Mesodermal cell (in vitro differentiated cells): ENCODE data around the gene GRIA4.

ENCODE experiments used
- H3K27ac ChIP-seq: 2 replicates; pipeline ENCODE4 v1.7.0; 2013; ENCODE audit warnings: mild to moderate bottlenecking, low read depth, low read length, moderate library complexity; ENCODE audit not compliant: severe bottlenecking
- H3K36me3 ChIP-seq: 2 replicates; pipeline ENCODE4 v1.7.1; 2013; ENCODE audit warnings: mild to moderate bottlenecking, low read length, moderate library complexity; ENCODE audit not compliant: control insufficient read depth, insufficient read depth
- H3K4me1 ChIP-seq: one replicate; pipeline ENCODE4 v1.7.1; 2013; ENCODE audit warnings: mild to moderate bottlenecking, low read length; ENCODE audit not compliant: insufficient read depth, control insufficient read depth, poor library complexity, severe bottlenecking
- H3K4me3 ChIP-seq: 2 replicates; pipeline ENCODE4 v1.7.0; 2013; ENCODE audit warnings: low read length, control low read depth, mild to moderate bottlenecking; ENCODE audit not compliant: insufficient read depth, poor library complexity, severe bottlenecking; ENCODE audit errors: extremely low read depth
- H3K9me3 ChIP-seq: 2 replicates; pipeline ENCODE4 v1.7.1; 2013; ENCODE audit warnings: mild to moderate bottlenecking, low read length, moderate library complexity; ENCODE audit not compliant: control insufficient read depth
- WGBS, 2 experiments: methylation state at CpG; one replicate each; pipeline ENCODE4 v1.1.5; 2013; ENCODE audit warnings: missing lambda C conversion rate in 2 of 2; ENCODE audit not compliant: insufficient coverage in 2 of 2; 5-methylcytosine and 5-hydroxymethylcytosine counted together

Gene GRIA4

DNA sequence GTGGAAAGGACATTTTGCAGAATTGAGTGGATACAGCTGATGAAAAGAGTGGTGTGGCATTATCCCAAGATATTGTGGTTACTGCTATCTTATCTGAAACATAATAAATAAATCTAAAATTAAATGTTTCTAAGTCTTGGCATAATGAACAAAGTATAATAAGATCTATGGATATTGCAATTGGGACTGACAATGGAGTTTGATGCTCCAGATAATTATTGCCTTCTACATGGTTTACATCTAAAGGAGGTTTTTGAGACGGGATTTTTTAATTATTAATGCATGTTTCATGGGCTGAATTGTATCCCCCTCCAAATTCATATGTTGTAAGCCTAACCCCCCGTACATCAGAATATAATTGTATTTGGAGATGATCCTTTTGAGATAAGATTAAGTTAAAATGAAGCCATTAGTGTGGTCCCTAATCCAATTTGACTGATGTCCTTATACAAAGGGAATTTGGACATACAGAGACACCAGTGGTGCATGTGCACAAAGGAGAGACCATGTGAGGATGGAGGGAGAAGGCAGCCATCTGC is 213.7 kb downstream of the GRIA4 start:
- no peaks in the 10 kb centered on the region for H3K36me3 ChIP-seq
- WGBS, 2 experiments = no CpG with 5 or more reads among the region's 2 CpGs
- no peaks in the 10 kb centered on the region for H3K9me3 ChIP-seq
- no peak overlapping the region for H3K27ac ChIP-seq
- no peak overlapping the region for H3K4me3 ChIP-seq
- H3K4me1 ChIP-seq = no peaks in the 10 kb centered on the region

DNA sequence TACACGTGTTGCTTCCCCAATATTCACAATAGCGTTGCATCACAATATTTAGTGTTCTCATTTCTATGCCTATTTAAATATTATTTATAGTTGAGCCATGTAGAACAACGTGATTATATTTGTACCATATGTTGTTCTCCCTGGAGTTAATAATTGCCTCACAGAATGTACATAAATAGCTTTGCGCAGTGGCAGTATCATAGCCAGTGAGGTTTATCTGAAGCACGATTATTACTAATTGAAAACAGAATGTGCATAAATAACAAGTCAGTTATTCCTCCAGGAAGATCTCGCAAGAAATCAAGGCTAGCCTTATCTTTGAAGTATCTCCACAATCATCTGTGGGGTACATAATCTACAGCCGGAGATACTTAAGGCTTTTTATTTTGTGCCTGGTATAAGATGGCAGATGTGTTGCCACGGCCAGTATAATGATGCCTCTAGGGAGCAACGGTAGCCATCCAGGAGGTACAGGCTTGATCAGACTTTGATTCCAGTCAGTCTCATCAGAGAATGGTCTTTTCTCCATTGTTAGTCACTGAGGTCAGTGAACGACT is 214.7 kb downstream of the GRIA4 start:
- Histone ChIP-seq H3K9me3 (no peaks in the 10 kb centered on the region), H3K4me3 (no peak overlapping the region), H3K36me3 (no peaks in the 10 kb centered on the region), H3K27ac (no peak overlapping the region), H3K4me1 (no peaks in the 10 kb centered on the region)
- 92% methylated on average over 5 to 7 of the region's 10 CpGs for WGBS, 2 experiments

GRCh38 chr11:105825141-105825540 is 215.3 kb downstream of the GRIA4 start:
- WGBS, 2 experiments = 80 to 100% methylated on average over 1 of the region's 1 CpG
- no peak overlapping the region for H3K27ac ChIP-seq
- no peaks in the 10 kb centered on the region for H3K36me3 ChIP-seq
- H3K4me3 ChIP-seq = no peak overlapping the region
- H3K9me3 ChIP-seq = no peaks in the 10 kb centered on the region
- H3K4me1 ChIP-seq = no peaks in the 10 kb centered on the region

GRCh38 chr11:105827906-105828305 is 218.0 kb downstream of the GRIA4 start:
- H3K36me3 ChIP-seq = no peaks in the 10 kb centered on the region
- H3K4me3 ChIP-seq = no peak overlapping the region
- H3K27ac ChIP-seq = no peak overlapping the region
- H3K4me1 ChIP-seq = no peaks in the 10 kb centered on the region
- H3K9me3 ChIP-seq = no peaks in the 10 kb centered on the region
- WGBS, 2 experiments = 33% methylated on average over 1 of the region's 1 CpG; no CpG with 5 or more reads in 1 of the 2 experiments

- Histone ChIP-seq H3K36me3 (no peaks in the 10 kb centered on the region), H3K27ac (no peak overlapping the region), H3K4me1 (no peaks in the 10 kb centered on the region), H3K4me3 (no peak overlapping the region), H3K9me3 (no peaks in the 10 kb centered on the region)
- 100% methylated on average over 1 of the region's 1 CpG; no CpG with 5 or more reads in 1 of the 2 experiments for WGBS, 2 experiments
These were observed 219.2 kb downstream of the GRIA4 start for GRCh38 chr11:105829084-105829483.

GRCh38 chr11:105834461-105834860 is 224.6 kb downstream of the GRIA4 start:
- Histone ChIP-seq H3K27ac (no peak overlapping the region), H3K9me3 (no peaks in the 10 kb centered on the region), H3K4me1 (no peaks in the 10 kb centered on the region), H3K36me3 (no peaks in the 10 kb centered on the region), H3K4me3 (no peak overlapping the region)
- no CpG with 5 or more reads among the region's 1 CpG for WGBS, 2 experiments

GRCh38 chr11:105838668-105839384 is 229.0 kb downstream of the GRIA4 start:
- 66 to 68% methylated on average over 2 to 4 of the region's 4 CpGs for WGBS, 2 experiments
- Histone ChIP-seq H3K27ac (no peak overlapping the region), H3K4me1 (no peaks in the 10 kb centered on the region), H3K36me3 (no peaks in the 10 kb centered on the region), H3K4me3 (no peak overlapping the region), H3K9me3 (no peaks in the 10 kb centered on the region)

DNA sequence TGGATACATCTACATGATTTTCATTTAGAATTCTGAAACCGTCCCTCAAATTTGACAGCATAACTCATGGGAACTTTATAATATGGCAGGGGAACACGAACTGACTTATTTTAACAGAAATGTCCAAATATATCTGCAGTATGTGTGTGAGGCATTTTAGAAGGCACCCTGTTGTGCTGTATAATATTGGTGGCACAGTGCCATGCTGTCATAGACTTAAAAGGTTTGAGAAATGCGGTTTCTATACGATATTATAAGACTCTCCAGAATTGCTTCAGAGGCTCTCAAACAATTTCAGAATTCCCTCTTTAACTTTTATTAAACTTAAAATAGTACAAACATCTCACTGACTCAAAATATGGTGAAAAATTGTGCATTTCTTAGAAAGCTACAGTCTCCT is 230.5 kb downstream of the GRIA4 start:
- no peaks in the 10 kb centered on the region for H3K9me3 ChIP-seq
- H3K4me1 ChIP-seq = no peaks in the 10 kb centered on the region
- 76 to 89% methylated on average over 2 of the region's 4 CpGs for WGBS, 2 experiments
- no peak overlapping the region for H3K27ac ChIP-seq
- H3K4me3 ChIP-seq = no peak overlapping the region
- no peaks in the 10 kb centered on the region for H3K36me3 ChIP-seq

GRCh38 chr11:105852403-105852802 is 242.5 kb downstream of the GRIA4 start:
- no peaks in the 10 kb centered on the region for H3K9me3 ChIP-seq
- H3K27ac ChIP-seq = no peak overlapping the region
- H3K4me3 ChIP-seq = no peak overlapping the region
- no peaks in the 10 kb centered on the region for H3K4me1 ChIP-seq
- no peaks in the 10 kb centered on the region for H3K36me3 ChIP-seq
- WGBS, 2 experiments = 93% methylated on average over 2 to 3 of the region's 3 CpGs

- no peaks in the 10 kb centered on the region for H3K9me3 ChIP-seq
- H3K36me3 ChIP-seq = no peaks in the 10 kb centered on the region
- whole genome bisulfite sequencing, 2 experiments = 88 to 91% methylated on average over 4 of the region's 4 CpGs
- no peaks in the 10 kb centered on the region for H3K4me1 ChIP-seq
- no peak overlapping the region for H3K4me3 ChIP-seq
- H3K27ac ChIP-seq = no peak overlapping the region
These were observed 244.4 kb downstream of the GRIA4 start for GRCh38 chr11:105854269-105854668.

DNA sequence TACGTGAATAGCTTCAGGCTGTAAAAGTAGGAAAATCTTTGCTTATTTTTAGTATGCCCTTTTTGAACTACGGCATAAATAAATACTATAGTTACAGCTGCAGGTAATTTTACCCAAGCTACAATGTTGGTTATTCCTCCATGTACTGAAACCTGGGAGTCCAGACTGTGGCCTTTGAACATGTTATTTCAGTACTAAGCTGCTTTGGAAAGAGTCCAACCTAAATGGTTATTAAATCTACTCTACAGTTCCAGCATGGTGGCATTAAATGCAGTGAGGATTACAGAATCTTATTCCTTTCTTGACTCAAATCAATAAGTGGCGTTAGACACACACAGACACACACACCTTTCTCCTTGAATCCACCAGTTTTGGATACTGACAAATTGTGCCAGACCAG is 247.1 kb downstream of the GRIA4 start:
- WGBS, 2 experiments = no CpG with 5 or more reads among the region's 3 CpGs
- no peaks in the 10 kb centered on the region for H3K4me1 ChIP-seq
- H3K36me3 ChIP-seq = no peaks in the 10 kb centered on the region
- H3K4me3 ChIP-seq = no peak overlapping the region
- H3K9me3 ChIP-seq = no peaks in the 10 kb centered on the region
- no peak overlapping the region for H3K27ac ChIP-seq
